Panc1 (cell line): ENCODE results near the gene SLC39A12.

Experiments used
- POLR2AphosphoS5 ChIP-seq: IDR thresholded peaks from 2 replicates; pipeline ENCODE4 v1.6.1; 2012; ENCODE audit warnings: mild to moderate bottlenecking, low read depth, low read length, moderate library complexity
- TF ChIP-seq, protein P1 (sequence below), 2 experiments: IDR thresholded peaks; 2 replicates each; pipeline ENCODE4 v1.6.1; 2011 to 2012; ENCODE audit warnings: low read depth in 2 of 2, control low read depth in 1 of 2, low read length in 1 of 2, mild to moderate bottlenecking in 1 of 2, moderate library complexity in 1 of 2; ENCODE audit not compliant: insufficient read depth in 1 of 2
- TF ChIP-seq, protein P2 (sequence below): fragments of 450-650 bp; IDR thresholded peaks from 2 replicates; pipeline ENCODE4 v1.5.1; 2017; ENCODE audit warnings: mild to moderate bottlenecking

DNA sequence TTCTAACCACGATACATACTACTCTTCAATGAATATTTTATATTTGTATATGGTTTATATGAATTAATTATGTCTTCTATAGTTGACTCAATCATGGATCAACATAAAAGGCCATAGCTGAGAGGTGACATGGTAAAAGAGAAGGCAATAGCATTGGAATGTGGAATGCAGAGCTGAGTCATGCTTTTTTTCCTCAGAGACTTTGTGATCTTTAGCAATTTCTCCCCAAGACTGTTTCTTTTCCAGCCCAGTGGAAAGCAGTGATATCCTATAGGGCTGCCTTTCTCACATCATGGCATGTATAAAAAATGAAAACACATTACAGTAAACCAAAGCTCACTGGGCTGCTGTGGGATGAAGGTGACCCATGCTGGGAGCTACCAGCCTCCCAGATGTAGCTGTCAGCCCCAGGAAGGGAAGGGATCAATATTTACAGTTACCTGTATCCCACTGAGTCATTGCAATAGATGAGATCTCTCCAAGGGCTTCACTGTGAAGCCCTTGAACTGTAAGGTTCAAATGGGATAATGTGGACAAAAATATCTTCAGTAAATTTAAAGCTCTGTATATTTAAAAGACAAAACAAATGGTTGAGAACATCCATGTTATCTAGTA lies 30.2 kb downstream of the SLC39A12 start:
- TF ChIP-seq POLR2AphosphoS5, result no peak
- TF ChIP-seq, protein P1, sequence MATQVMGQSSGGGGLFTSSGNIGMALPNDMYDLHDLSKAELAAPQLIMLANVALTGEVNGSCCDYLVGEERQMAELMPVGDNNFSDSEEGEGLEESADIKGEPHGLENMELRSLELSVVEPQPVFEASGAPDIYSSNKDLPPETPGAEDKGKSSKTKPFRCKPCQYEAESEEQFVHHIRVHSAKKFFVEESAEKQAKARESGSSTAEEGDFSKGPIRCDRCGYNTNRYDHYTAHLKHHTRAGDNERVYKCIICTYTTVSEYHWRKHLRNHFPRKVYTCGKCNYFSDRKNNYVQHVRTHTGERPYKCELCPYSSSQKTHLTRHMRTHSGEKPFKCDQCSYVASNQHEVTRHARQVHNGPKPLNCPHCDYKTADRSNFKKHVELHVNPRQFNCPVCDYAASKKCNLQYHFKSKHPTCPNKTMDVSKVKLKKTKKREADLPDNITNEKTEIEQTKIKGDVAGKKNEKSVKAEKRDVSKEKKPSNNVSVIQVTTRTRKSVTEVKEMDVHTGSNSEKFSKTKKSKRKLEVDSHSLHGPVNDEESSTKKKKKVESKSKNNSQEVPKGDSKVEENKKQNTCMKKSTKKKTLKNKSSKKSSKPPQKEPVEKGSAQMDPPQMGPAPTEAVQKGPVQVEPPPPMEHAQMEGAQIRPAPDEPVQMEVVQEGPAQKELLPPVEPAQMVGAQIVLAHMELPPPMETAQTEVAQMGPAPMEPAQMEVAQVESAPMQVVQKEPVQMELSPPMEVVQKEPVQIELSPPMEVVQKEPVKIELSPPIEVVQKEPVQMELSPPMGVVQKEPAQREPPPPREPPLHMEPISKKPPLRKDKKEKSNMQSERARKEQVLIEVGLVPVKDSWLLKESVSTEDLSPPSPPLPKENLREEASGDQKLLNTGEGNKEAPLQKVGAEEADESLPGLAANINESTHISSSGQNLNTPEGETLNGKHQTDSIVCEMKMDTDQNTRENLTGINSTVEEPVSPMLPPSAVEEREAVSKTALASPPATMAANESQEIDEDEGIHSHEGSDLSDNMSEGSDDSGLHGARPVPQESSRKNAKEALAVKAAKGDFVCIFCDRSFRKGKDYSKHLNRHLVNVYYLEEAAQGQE (IDR thresholded peaks at IDR 0.05; ENCODE audit: insufficient read depth in 1 of 2, low read depth in 2 of 2, low read length in 1 of 2), result no peak
- TF ChIP-seq, protein P2, sequence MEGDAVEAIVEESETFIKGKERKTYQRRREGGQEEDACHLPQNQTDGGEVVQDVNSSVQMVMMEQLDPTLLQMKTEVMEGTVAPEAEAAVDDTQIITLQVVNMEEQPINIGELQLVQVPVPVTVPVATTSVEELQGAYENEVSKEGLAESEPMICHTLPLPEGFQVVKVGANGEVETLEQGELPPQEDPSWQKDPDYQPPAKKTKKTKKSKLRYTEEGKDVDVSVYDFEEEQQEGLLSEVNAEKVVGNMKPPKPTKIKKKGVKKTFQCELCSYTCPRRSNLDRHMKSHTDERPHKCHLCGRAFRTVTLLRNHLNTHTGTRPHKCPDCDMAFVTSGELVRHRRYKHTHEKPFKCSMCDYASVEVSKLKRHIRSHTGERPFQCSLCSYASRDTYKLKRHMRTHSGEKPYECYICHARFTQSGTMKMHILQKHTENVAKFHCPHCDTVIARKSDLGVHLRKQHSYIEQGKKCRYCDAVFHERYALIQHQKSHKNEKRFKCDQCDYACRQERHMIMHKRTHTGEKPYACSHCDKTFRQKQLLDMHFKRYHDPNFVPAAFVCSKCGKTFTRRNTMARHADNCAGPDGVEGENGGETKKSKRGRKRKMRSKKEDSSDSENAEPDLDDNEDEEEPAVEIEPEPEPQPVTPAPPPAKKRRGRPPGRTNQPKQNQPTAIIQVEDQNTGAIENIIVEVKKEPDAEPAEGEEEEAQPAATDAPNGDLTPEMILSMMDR, result no peak
